ENCODE data around the gene CDH13.

DNA sequence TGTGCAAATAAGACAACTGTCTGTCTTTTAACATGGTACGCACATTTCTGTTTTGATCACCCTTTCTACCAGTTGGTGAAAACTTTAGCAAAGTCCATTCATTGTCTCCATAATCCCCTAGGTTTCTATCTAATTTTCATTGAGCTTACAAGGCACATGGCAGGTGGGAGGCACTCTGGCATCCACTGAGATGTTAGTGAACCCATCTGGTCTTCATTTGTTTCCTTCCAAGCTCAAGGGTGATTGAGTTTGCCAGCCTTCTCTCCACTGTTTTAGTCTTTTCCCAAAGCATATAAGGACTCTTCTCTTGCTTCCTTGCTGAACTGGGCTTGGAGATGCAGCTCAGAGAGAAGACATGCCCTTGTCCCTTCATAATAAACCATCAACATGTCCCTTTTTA, 179.1 kb downstream of the CDH13 start:
- no peak for TF ChIP-seq ZFP3 (CRISPR knock-in tag; IDR thresholded peaks at IDR 0.05)
- no peak for TF ChIP-seq ZNF70 (CRISPR knock-in tag; IDR thresholded peaks at IDR 0.05)
- TF ChIP-seq ARNTL (CRISPR knock-in tag; IDR thresholded peaks at IDR 0.05; ENCODE audit: borderline replicate concordance, low read depth): no peak
- TF ChIP-seq, protein P1, sequence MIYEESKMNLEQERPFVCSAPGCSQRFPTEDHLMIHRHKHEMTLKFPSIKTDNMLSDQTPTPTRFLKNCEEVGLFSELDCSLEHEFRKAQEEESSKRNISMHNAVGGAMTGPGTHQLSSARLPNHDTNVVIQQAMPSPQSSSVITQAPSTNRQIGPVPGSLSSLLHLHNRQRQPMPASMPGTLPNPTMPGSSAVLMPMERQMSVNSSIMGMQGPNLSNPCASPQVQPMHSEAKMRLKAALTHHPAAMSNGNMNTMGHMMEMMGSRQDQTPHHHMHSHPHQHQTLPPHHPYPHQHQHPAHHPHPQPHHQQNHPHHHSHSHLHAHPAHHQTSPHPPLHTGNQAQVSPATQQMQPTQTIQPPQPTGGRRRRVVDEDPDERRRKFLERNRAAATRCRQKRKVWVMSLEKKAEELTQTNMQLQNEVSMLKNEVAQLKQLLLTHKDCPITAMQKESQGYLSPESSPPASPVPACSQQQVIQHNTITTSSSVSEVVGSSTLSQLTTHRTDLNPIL (CRISPR knock-in tag; IDR thresholded peaks at IDR 0.05; ENCODE audit: low read depth): no peak
- TF ChIP-seq RARB (CRISPR knock-in tag; IDR thresholded peaks at IDR 0.05): no peak
- TF ChIP-seq, protein P2, sequence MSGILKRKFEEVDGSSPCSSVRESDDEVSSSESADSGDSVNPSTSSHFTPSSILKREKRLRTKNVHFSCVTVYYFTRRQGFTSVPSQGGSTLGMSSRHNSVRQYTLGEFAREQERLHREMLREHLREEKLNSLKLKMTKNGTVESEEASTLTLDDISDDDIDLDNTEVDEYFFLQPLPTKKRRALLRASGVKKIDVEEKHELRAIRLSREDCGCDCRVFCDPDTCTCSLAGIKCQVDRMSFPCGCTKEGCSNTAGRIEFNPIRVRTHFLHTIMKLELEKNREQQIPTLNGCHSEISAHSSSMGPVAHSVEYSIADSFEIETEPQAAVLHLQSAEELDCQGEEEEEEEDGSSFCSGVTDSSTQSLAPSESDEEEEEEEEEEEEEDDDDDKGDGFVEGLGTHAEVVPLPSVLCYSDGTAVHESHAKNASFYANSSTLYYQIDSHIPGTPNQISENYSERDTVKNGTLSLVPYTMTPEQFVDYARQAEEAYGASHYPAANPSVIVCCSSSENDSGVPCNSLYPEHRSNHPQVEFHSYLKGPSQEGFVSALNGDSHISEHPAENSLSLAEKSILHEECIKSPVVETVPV (CRISPR knock-in tag; IDR thresholded peaks at IDR 0.05): no peak
- no peak for TF ChIP-seq SNAI2 (CRISPR knock-in tag; IDR thresholded peaks at IDR 0.05)
- TF ChIP-seq, protein P3, sequence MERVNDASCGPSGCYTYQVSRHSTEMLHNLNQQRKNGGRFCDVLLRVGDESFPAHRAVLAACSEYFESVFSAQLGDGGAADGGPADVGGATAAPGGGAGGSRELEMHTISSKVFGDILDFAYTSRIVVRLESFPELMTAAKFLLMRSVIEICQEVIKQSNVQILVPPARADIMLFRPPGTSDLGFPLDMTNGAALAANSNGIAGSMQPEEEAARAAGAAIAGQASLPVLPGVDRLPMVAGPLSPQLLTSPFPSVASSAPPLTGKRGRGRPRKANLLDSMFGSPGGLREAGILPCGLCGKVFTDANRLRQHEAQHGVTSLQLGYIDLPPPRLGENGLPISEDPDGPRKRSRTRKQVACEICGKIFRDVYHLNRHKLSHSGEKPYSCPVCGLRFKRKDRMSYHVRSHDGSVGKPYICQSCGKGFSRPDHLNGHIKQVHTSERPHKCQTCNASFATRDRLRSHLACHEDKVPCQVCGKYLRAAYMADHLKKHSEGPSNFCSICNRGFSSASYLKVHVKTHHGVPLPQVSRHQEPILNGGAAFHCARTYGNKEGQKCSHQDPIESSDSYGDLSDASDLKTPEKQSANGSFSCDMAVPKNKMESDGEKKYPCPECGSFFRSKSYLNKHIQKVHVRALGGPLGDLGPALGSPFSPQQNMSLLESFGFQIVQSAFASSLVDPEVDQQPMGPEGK (CRISPR knock-in tag; IDR thresholded peaks at IDR 0.05; ENCODE audit: borderline replicate concordance): no peak
- TF ChIP-seq TOX (CRISPR knock-in tag; IDR thresholded peaks at IDR 0.05; ENCODE audit: borderline replicate concordance): no peak
- no peak for TF ChIP-seq OSR1 (CRISPR knock-in tag; IDR thresholded peaks at IDR 0.05)
- no peak for TF ChIP-seq GLIS3 (CRISPR knock-in tag; IDR thresholded peaks at IDR 0.05)
- TF ChIP-seq ISL1 (CRISPR knock-in tag; IDR thresholded peaks at IDR 0.05): no peak
- no peak for TF ChIP-seq BACH2 (CRISPR knock-in tag; IDR thresholded peaks at IDR 0.05; ENCODE audit: borderline replicate concordance)

Data from SK-N-SH treated with all-trans-retinoic acid at 6 μM for 48 hours (cell line).